Neural progenitor cell (in vitro differentiated cells): ENCODE results near the gene MYO1E. TPM values are rescaled to one million over a fixed set of nuclear protein-coding genes. Genes with fewer than 3 reads are reported as not detected.

Experiments
- DNase-seq: peaks from one replicate; pipeline ENCODE4 v3.0.0-alpha.2; 2016; ENCODE audit warnings: low spot score
- H2AFZ ChIP-seq: fragments of 200-600 bp; sonication (generic); replicated peaks from 2 replicates; pipeline ENCODE4 v1.6.1; 2016; ENCODE audit warnings: antibody characterized with exemption
- H3F3A ChIP-seq: fragments of 200-600 bp; sonication (generic); 2 replicates; pipeline ENCODE4 v1.6.1; 2016; ENCODE audit warnings: antibody characterized with exemption, low read depth
- H3K27ac ChIP-seq: fragments of 200-600 bp; sonication (generic); 2 replicates; pipeline ENCODE4 v1.5.1; 2016; ENCODE audit warnings: mild to moderate bottlenecking
- H3K27me3 ChIP-seq: fragments of 200-600 bp; sonication (generic); 2 replicates; pipeline ENCODE4 v1.6.1; 2016; ENCODE audit warnings: mild to moderate bottlenecking, moderate library complexity
- H3K36me3 ChIP-seq: fragments of 200-600 bp; sonication (generic); 2 replicates; pipeline ENCODE4 v1.5.1; 2016
- H3K4me1 ChIP-seq: fragments of 200-600 bp; sonication (generic); 2 replicates; pipeline ENCODE4 v1.6.1; 2016; ENCODE audit warnings: mixed run types
- H3K4me2 ChIP-seq: fragments of 200-600 bp; sonication (generic); 2 replicates; pipeline ENCODE4 v1.6.1; 2016
- H3K4me3 ChIP-seq: fragments of 200-600 bp; sonication (generic); 2 replicates; pipeline ENCODE4 v1.5.1; 2016
- H3K79me2 ChIP-seq: fragments of 200-600 bp; sonication (generic); 2 replicates; pipeline ENCODE4 v1.6.1; 2016; ENCODE audit warnings: low read depth
- H3K9ac ChIP-seq: fragments of 200-600 bp; sonication (generic); 2 replicates; pipeline ENCODE4 v1.6.1; 2016
- H3K9me3 ChIP-seq: fragments of 200-600 bp; sonication (generic); 2 replicates; pipeline ENCODE4 v1.5.1; 2016; ENCODE audit warnings: low read depth
- H4K20me1 ChIP-seq: fragments of 200-600 bp; sonication (generic); 2 replicates; pipeline ENCODE4 v1.6.1; 2016; ENCODE audit warnings: low read depth
- H3K27ac Mint-ChIP-seq: 3 replicates; pipeline ENCODE4 v1.8.0; 2021; ENCODE audit warnings: mixed read lengths
- H3K27me3 Mint-ChIP-seq: 2 replicates; pipeline ENCODE4 v1.8.0; 2022; ENCODE audit warnings: low read depth, mild to moderate bottlenecking, inconsistent platforms, moderate library complexity, mixed read lengths; ENCODE audit not compliant: insufficient read depth
- H3K36me3 Mint-ChIP-seq: 3 replicates; pipeline ENCODE4 v1.8.0; 2021; ENCODE audit warnings: mixed read lengths
- H3K4me1 Mint-ChIP-seq: 3 replicates; pipeline ENCODE4 v1.8.0; 2021; ENCODE audit warnings: mixed read lengths
- H3K4me3 Mint-ChIP-seq: 3 replicates; pipeline ENCODE4 v1.8.0; 2021; ENCODE audit warnings: mild to moderate bottlenecking, moderate library complexity, mixed read lengths
- H3K9me3 Mint-ChIP-seq: 3 replicates; pipeline ENCODE4 v1.8.0; 2020; ENCODE audit warnings: mixed read lengths
- EZH2 ChIP-seq: fragments of 200-600 bp; sonication (generic); IDR thresholded peaks from 2 replicates; pipeline ENCODE4 v1.6.1; 2017; ENCODE audit warnings: antibody characterized with exemption, mild to moderate bottlenecking, moderate library complexity
- EZH2phosphoT487 ChIP-seq: fragments of 200-600 bp; sonication (generic); IDR thresholded peaks from 2 replicates; pipeline ENCODE4 v1.6.1; 2017; ENCODE audit warnings: antibody characterized with exemption
- total RNA-seq: library from RNA; depleted of rRNA; stranded (reverse); fragments of >200 nt; gene quantifications from 2 replicates; pipeline ENCODE4 v1.2.3, GENCODE V29; 2015; ENCODE audit warnings: low replicate concordance
- TF ChIP-seq, protein P1 (sequence below): fragments of 200-600 bp; sonication (generic); IDR thresholded peaks from 2 replicates; pipeline ENCODE4 v1.5.1; 2017; ENCODE audit warnings: antibody characterized with exemption, mild to moderate bottlenecking

The MYO1E gene
- total RNA-seq, 1 donor from 2014 or later: 49.7 TPM

DNA sequence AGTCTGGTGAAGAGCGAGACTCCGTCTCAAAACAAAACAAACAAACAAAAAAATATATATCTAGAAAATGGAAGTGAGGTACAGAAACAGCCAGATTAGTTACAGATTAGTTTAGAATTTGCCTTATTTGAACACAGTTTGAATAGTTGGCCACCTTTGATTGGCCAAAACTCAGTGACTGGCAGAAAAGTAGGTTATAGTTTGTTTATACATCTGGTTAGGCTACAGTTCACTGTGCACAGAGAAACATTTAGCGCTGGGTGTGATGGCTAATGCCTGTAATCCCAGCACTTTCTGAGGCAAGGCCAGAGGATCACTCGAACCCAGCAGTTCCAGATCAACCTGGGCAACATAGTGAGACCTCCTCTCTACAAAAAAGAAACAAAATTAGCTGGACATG lies 114.4 kb downstream of the MYO1E start:
- Histone ChIP-seq H3F3A (peaks cover 10% of the 10 kb centered on the region), H3K36me3 (no peaks in the 10 kb centered on the region), H3K4me2 (no peak overlapping the region), H3K27me3 (no peaks in the 10 kb centered on the region), H3K4me1 (peaks cover 15% of the 10 kb centered on the region), H4K20me1 (no peaks in the 10 kb centered on the region), H3K79me2 (no peaks in the 10 kb centered on the region), H3K4me3 (no peak overlapping the region), H3K9ac (no peak overlapping the region), H3K9me3 (no peaks in the 10 kb centered on the region), H2AFZ (no peak overlapping the region), H3K27ac (no peak overlapping the region)
- TF ChIP-seq EZH2phosphoT487 (no peak), EZH2 (no peak)
- TF ChIP-seq, protein P1, sequence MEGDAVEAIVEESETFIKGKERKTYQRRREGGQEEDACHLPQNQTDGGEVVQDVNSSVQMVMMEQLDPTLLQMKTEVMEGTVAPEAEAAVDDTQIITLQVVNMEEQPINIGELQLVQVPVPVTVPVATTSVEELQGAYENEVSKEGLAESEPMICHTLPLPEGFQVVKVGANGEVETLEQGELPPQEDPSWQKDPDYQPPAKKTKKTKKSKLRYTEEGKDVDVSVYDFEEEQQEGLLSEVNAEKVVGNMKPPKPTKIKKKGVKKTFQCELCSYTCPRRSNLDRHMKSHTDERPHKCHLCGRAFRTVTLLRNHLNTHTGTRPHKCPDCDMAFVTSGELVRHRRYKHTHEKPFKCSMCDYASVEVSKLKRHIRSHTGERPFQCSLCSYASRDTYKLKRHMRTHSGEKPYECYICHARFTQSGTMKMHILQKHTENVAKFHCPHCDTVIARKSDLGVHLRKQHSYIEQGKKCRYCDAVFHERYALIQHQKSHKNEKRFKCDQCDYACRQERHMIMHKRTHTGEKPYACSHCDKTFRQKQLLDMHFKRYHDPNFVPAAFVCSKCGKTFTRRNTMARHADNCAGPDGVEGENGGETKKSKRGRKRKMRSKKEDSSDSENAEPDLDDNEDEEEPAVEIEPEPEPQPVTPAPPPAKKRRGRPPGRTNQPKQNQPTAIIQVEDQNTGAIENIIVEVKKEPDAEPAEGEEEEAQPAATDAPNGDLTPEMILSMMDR: no peak
- H3K36me3 Mint-ChIP-seq: no peaks in the 10 kb centered on the region
- no peak for DNase-seq
- H3K27me3 Mint-ChIP-seq: no peaks in the 10 kb centered on the region
- peaks cover 11% of the 10 kb centered on the region for H3K4me1 Mint-ChIP-seq
- H3K4me3 Mint-ChIP-seq: no peak overlapping the region
- no peak overlapping the region for H3K27ac Mint-ChIP-seq
- H3K9me3 Mint-ChIP-seq: no peaks in the 10 kb centered on the region

DNA sequence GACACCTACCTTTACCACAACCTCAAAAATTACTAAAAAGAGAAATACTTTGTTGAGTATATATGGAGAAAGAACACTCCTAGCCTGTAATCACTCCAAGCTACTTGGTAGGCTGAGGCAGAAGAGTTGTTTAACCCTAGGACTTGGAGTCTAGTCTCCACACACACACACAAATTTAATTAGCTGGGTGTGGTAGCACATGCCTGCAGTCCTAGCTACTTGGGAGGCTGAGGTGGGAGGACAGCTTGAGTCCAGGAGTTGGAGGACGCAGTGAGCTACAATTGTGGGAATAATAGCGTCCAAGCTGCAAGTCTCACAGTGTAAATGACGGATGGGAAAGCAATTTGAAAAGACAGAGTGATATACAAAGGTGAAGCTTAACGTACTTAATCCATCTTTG lies 115.5 kb downstream of the MYO1E start:
- no peaks in the 10 kb centered on the region for H3K27me3 ChIP-seq
- no peak overlapping the region for H3K4me3 ChIP-seq
- no peak overlapping the region for H3K4me3 Mint-ChIP-seq
- H3K9ac ChIP-seq: no peak overlapping the region
- H3K27ac Mint-ChIP-seq: no peak overlapping the region
- peaks cover 11% of the 10 kb centered on the region for H3K4me1 Mint-ChIP-seq
- H2AFZ ChIP-seq: no peak overlapping the region
- no peaks in the 10 kb centered on the region for H4K20me1 ChIP-seq
- H3K36me3 Mint-ChIP-seq: no peaks in the 10 kb centered on the region
- H3K4me1 ChIP-seq: peaks cover 15% of the 10 kb centered on the region
- H3K27me3 Mint-ChIP-seq: no peaks in the 10 kb centered on the region
- no peaks in the 10 kb centered on the region for H3K79me2 ChIP-seq
- no peaks in the 10 kb centered on the region for H3K36me3 ChIP-seq
- H3F3A ChIP-seq: peaks cover 10% of the 10 kb centered on the region
- no peaks in the 10 kb centered on the region for H3K9me3 Mint-ChIP-seq
- no peak for TF ChIP-seq EZH2
- TF ChIP-seq, protein P1: no peak
- TF ChIP-seq EZH2phosphoT487: no peak
- H3K9me3 ChIP-seq: no peaks in the 10 kb centered on the region
- peak; percentile 11 for DNase-seq
- H3K27ac ChIP-seq: no peak overlapping the region
- no peak overlapping the region for H3K4me2 ChIP-seq

DNA sequence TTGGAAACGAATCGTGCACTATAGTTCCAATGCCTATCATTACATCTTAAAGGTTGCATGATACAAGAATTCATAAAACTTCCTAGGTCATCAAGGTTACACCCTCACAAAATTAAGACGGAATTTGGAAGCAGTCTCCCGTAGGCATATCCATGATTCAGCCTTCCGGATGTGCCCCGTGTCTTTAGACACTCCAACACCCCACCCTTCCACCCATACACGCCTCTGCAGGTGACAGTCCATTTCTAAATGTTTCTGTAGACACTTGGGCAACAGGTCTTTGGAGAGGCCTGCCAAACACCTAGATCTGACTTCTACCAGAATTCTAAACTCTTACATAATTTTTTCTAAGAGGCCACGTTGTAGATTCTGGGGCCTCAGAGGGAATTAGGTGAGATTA lies 116.2 kb downstream of the MYO1E start:
- Mint-ChIP-seq H3K27ac (no peak overlapping the region), H3K4me3 (no peak overlapping the region), H3K36me3 (no peaks in the 10 kb centered on the region), H3K27me3 (no peaks in the 10 kb centered on the region), H3K4me1 (peaks cover 9% of the 10 kb centered on the region), H3K9me3 (no peaks in the 10 kb centered on the region)
- Histone ChIP-seq H3F3A (peaks cover 10% of the 10 kb centered on the region), H3K4me1 (peaks cover 15% of the 10 kb centered on the region), H3K4me2 (no peak overlapping the region), H3K27me3 (no peaks in the 10 kb centered on the region), H3K27ac (no peak overlapping the region), H4K20me1 (no peaks in the 10 kb centered on the region), H3K9me3 (no peaks in the 10 kb centered on the region), H3K79me2 (no peaks in the 10 kb centered on the region), H3K9ac (no peak overlapping the region), H3K4me3 (no peak overlapping the region), H3K36me3 (no peaks in the 10 kb centered on the region), H2AFZ (no peak overlapping the region)
- no peak for DNase-seq
- TF ChIP-seq EZH2: no peak
- TF ChIP-seq, protein P1: no peak
- TF ChIP-seq EZH2phosphoT487: no peak
